Kasumi-1 (cell line): ENCODE results near the gene CDC6.

ENCODE experiments used
- DNase-seq, 2 experiments: peaks; one replicate each; lab custom pipeline; 2025; lab: John Stamatoyannopoulos, UW

CDC6 gene

GRCh38 chr17:40287494-40288369 is at the start of gene CDC6:
Gene CDC6 (plus strand): TSS chr17:40287879. CDS start chr17:40289421, 1,542 bp downstream.
- DNase-seq, result peak; percentile 99 to 100

DNA sequence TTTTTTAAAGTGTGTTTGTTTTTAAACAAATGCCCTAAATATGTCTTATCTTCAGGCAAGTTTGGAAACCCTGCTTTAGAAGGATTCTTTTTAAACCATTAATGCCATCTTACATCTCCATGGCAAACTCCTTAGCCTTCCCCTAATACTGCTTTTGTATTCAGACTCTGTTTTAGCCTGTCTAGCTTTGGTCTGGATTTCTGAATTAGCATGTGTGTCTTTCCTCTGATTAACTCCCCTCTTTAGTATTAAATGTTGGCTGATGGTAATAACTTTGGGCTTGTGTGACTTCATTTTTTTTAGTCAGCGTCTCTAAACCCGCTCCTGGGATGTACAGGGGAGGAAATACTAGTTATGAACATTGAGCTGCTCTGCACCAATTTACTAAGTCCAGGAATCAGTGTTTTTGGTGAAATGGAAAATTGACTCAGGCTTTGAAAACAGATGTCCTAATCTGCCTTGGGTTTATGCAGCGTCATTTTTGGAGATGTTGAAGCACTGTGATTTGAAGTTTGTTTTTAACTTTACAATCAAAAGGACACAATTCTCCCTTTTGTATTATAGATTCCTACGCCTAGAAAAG is 46.3 kb upstream of the CDC6 start:
- DNase-seq, result no peak

DNA sequence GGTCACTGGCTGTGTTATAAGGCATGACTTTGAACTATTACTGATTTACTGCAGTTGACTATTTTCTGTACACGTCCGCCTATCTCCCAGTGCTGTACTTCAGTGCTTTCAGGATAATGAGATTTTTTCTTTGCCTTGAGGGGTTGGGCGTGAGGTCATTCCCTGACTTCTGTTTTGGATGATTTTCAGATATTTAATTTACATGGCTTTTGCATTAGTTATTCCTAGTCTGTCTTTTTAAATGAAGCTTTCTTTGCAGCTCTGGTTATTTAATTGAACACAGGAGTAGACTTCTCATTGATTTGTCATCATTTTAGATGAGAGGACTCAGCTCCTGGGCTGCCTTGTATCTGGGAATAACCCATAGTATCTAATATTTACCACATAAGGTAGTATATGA is 44.9 kb upstream of the CDC6 start:
- DNase-seq, result no peak

GRCh38 chr17:40243761-40244160 is 43.9 kb upstream of the CDC6 start:
- DNase-seq, result no peak

DNA sequence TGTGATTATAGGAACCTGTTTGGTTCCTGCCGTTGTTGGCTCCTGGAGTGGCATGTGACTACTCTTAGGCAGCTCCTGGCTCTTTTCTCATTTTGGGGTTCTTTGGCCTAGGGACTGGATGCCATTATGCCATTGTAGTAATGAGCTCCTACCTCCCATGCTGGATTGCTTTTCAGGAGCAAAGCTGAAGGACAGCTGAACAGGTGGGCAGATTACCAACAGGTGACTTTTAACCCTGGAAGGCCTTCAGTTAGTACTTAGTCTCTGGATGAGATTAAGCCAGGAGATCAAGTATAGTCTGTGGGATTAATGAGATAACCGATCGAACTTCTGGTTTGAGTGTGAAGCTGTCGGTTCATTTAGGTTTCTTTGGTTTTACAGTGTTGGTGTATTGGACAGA is 43.4 kb upstream of the CDC6 start:
- DNase-seq, result no peak

DNA sequence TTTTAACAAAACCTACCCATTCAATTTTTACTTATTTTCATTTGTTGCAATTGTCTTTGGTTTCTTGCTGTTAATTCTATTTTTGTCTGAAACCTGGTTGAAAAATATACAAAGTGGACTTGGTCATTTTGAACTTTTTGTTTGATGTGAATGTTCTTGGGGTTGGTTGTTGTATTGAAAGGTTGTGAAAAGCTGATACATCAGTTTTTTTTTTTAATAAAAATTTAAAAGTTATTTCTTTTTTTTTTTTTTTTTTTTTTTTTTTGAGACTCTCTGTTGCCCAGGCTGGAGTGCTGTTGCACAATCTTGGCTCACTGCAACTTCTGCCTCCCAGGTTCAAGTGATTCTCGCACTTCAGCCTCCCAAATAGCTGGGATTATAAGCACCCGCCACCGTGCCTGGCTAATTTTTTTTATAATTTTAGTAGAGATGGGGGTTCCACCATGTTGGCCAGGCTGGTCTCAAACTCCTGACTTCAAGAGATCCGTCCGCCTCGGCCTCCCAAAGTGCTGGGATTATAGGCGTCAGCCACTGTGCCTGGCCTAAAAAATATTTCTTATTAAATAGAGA is 39.7 kb upstream of the CDC6 start:
- no peak for DNase-seq

DNA sequence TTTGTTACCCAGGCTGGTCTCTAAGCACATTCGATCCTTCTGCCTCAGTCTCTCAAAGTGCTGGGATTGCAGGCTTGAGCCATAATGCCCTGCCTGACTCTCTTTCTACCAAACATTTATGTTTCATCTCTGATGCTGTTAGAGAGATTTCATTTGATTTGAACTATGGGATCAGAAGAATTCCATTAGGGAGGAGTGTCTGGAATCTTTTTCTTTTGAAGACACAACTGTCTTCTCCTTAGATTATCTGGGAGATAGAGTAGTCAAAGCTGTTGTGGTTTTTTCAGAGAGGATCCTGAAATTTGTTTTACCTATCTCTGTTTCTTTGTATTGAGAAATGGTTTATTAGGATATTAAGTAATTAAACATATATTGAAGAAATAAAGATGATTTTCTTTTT is 39.2 kb upstream of the CDC6 start:
- DNase-seq, result no peak

DNA sequence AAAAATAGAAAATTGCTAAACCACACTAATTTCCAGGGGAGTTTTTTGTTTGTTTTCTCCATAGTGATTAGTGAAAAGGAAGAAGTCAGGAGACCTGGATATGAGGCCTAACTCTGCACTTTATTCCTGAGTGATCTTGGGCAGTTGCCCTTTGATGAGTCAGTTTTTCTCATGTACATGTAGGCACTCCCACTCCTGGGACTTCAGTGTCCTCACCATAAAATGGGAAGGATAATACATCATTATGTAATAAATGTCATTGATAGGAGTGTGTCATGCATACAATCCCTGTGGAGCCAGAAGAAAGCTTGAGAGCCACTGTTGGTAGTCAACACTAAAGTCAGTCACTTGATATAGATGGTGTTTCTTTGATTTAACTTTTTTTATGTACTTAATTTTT is 36.1 kb upstream of the CDC6 start:
- DNase-seq, result peak; percentile 2 to 4

GRCh38 chr17:40253565-40253964 is 34.1 kb upstream of the CDC6 start:
- no peak for DNase-seq

DNA sequence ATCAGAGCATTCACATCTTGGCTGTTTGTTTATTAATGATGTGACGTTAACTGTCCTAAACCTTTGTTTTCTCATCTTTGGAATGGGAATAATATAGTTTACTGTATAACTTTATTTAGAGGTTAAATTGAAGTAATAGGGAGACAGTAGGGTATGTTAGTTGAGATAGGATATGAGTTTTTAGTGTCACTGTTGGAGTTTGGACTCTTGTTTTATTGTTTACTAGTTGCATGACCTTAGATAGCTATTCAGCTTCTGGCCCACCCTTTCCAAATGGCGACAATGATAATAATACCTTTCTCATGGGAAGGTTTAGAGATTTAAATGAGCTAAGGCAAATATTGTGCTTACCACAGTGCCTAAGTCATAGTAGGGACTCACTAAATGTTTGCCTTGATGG is 28.2 kb upstream of the CDC6 start:
- no peak for DNase-seq

DNA sequence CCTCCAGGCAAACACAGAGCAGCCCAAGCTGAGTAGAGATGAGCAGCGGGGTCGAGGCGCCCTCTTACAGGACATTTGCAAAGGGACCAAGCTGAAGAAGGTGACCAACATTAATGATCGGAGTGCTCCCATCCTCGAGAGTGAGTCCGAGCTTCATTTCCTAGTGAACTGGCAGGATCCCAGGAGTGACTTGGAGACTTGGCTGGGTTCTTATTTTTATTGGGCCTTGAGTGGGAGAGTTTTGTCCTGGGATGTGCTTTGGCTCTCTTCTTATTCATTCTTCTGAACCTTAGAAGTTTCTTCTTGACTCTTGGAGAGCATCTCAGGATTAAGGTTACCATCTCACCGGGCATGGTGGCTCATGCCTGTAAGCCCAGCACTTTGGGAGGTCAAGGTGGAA is 27.2 kb upstream of the CDC6 start:
- DNase-seq, result no peak

DNA sequence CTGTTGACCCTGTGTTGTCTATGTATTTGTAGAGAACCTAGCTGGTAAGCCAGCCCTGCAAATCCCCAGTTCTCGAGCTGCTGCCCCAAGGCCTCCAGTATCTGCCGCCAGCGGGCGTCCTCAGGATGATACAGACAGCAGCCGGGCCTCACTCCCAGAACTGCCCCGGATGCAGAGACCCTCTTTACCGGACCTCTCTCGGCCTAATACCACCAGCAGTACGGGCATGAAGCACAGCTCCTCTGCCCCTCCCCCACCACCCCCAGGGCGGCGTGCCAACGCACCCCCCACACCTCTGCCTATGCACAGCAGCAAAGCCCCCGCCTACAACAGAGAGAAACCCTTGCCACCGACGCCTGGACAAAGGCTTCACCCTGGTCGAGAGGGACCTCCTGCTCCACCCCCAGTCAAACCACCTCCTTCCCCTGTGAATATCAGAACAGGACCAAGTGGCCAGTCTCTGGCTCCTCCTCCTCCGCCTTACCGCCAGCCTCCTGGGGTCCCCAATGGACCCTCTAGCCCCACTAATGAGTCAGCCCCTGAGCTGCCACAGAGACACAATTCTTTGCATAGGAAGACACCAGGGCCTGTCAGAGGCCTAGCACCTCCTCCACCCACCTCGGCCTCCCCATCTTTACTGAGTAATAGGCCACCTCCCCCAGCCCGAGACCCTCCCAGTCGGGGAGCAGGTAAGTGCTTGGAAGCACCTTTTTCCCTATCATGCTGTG is 23.1 kb upstream of the CDC6 start:
- DNase-seq, result no peak

GRCh38 chr17:40265337-40265736 is 22.3 kb upstream of the CDC6 start:
- DNase-seq, result no peak

DNA sequence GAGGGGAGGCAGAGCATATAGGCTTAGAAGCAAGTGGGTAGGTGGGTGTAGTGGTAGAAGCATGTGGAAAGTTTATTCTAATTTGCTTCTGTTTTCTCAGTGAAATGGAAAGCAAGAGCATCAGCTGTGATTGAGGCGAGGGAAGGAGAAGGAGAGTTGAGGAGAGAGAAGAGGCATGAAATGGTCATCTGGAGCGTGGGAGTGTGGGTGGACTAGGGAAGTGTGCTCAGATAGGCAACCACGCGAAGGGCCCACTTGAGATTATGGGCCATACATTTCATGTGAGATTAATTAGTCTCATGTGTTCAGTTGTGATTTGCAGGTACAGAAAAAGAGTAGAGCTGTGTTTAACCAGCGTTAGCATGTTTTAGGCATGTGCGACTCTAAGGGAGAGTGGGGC is 20.8 kb upstream of the CDC6 start:
- DNase-seq, result no peak

GRCh38 chr17:40268141-40268712 is 19.5 kb upstream of the CDC6 start:
- no peak for DNase-seq

- no peak for DNase-seq
Measured at GRCh38 chr17:40278414-40278813, 9.3 kb upstream of the CDC6 start.

DNA sequence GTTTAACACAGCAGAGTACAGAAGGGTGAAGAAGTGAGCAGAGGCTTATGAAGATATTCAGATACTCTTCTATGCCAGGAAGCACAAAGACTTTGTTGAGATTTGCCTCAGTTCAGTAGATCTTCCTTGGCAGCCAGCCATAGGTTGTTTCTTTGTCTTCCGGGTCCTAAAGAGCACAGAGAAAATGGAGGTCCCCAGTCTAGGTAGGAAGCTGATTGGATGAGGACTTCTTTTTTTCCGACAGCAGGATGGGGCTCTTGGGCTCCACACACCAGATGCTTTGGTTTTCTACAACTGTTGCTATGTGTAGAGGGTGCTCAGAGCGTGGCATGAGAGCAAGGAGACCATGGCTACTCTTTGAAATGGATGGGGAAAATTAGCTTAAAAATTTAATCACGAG is 8.3 kb upstream of the CDC6 start:
- no peak for DNase-seq

DNA sequence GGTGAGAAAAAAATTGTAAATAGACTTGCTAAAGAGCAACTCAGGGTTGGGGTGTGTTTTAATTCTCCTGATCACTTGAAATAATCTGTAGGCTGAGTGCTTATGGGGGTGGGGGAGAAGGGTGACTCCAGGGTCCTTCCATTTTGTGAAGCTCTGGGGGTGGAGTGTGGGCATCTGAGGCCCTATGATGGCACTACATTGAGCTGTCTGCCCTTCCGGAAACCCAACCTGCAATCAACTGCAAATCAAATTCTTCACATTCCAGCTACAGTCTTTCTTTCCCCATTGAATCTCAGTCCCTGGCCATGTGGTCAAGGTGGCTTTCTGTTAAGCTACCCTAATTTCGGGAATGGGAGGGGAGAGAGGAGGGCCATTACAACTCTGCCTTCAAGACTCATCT is 6.0 kb upstream of the CDC6 start:
- no peak for DNase-seq

GRCh38 chr17:40283662-40284061 is 4.0 kb upstream of the CDC6 start:
- no peak for DNase-seq

GRCh38 chr17:40284085-40284713 is 3.5 kb upstream of the CDC6 start:
- DNase-seq, result peak; percentile 5 to 9

DNA sequence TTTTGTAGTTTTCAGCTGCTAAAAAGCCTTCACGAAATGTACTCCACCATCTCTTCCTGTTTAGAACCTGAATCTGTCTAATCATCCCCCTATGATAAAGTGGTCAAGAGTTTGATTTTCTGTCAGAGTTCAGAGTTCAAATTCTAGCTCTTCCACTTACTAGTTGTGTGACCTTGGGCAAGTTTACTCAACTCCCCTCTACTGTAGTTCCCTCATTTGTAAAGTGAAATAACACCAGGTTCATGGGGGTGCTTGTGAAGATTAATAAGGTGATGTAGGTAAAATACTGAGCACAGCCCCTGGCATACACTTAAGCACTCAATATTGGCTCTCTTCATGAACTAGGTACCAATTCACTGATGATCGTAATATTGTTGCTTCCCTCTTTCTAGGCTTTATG is 1.2 kb upstream of the CDC6 start:
- DNase-seq, result no peak

DNA sequence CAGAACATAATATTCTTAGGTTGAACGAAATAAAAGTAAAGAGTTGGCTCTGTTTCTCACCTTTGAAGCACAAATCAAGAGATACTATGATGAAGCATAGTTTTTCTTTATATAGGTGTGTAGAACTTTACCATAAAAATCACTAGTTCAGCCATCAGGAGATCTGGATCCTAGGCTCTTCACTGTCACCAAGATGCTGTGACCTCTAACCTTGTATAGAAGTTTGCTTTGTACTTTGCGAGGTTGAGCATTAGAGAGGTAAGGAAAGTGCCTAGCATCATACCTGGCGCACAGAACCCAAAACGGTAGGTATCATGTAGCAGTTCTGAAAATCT is 553 bp upstream of the CDC6 start:
- no peak for DNase-seq
